ENCODE data around the gene ETFDH.

Gene ETFDH

DNA sequence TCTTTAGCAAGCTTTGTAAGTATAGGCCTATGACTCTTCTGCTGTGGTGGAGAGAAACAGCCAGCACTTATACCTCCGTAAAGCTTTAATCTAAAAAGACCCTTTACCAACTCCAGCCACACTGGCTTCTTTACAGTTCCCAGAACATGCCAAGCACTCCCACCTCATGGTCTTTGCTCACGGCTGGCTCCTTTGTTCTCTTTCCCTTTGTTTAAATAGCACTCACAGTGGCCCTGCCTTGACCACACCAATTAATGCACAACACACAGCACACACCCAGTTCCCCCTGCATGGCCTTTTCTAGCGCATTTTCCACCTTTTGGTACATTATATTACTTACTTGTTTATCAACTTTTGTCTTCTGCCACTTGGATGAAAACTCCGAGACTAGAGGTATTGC, 32.2 kb downstream of the ETFDH start:
- TF ChIP-seq, protein P1, sequence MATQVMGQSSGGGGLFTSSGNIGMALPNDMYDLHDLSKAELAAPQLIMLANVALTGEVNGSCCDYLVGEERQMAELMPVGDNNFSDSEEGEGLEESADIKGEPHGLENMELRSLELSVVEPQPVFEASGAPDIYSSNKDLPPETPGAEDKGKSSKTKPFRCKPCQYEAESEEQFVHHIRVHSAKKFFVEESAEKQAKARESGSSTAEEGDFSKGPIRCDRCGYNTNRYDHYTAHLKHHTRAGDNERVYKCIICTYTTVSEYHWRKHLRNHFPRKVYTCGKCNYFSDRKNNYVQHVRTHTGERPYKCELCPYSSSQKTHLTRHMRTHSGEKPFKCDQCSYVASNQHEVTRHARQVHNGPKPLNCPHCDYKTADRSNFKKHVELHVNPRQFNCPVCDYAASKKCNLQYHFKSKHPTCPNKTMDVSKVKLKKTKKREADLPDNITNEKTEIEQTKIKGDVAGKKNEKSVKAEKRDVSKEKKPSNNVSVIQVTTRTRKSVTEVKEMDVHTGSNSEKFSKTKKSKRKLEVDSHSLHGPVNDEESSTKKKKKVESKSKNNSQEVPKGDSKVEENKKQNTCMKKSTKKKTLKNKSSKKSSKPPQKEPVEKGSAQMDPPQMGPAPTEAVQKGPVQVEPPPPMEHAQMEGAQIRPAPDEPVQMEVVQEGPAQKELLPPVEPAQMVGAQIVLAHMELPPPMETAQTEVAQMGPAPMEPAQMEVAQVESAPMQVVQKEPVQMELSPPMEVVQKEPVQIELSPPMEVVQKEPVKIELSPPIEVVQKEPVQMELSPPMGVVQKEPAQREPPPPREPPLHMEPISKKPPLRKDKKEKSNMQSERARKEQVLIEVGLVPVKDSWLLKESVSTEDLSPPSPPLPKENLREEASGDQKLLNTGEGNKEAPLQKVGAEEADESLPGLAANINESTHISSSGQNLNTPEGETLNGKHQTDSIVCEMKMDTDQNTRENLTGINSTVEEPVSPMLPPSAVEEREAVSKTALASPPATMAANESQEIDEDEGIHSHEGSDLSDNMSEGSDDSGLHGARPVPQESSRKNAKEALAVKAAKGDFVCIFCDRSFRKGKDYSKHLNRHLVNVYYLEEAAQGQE (IDR thresholded peaks at IDR 0.05; ENCODE audit: insufficient read depth in 1 of 2, low read depth in 2 of 2, low read length in 2 of 2), result no peak
- TF ChIP-seq FOXP2 (optimal IDR thresholded peaks at IDR 0.05; ENCODE audit: borderline replicate concordance, extremely low read depth, extremely low read length, insufficient read depth) (no peak), SIN3A (IDR thresholded peaks at IDR 0.05; ENCODE audit: borderline replicate concordance, insufficient read depth, low read length) (no peak), TAF1 (IDR thresholded peaks at IDR 0.05; ENCODE audit: borderline replicate concordance, insufficient read depth, low read length) (no peak), POLR2AphosphoS5 (IDR thresholded peaks at IDR 0.05; ENCODE audit: low read depth, low read length) (no peak)

DNA sequence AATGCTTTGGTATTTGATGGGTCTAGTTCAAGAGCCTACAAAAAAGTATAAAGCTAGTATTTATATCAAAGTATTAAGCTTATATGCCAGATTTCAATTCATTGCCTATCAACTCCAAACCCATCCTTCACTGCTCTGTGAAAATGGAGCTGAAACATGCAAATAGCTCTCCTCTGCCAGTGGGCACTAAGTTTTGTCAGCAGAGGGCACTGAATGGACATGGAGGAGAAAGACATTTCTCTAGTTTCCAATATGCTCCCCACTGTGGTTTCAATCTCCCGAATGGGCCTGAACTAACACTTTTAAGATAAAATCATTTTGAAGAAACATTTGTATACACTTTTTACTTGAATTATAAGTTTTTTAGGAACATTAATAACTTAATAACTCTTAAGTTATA, 38.7 kb downstream of the ETFDH start:
- TF ChIP-seq, protein P1 (IDR thresholded peaks at IDR 0.05; ENCODE audit: insufficient read depth in 1 of 2, low read depth in 2 of 2, low read length in 2 of 2), result no peak
- TF ChIP-seq POLR2AphosphoS5 (IDR thresholded peaks at IDR 0.05; ENCODE audit: low read depth, low read length) (no peak), SIN3A (IDR thresholded peaks at IDR 0.05; ENCODE audit: borderline replicate concordance, insufficient read depth, low read length) (no peak), TAF1 (IDR thresholded peaks at IDR 0.05; ENCODE audit: borderline replicate concordance, insufficient read depth, low read length) (no peak), FOXP2 (optimal IDR thresholded peaks at IDR 0.05; ENCODE audit: borderline replicate concordance, extremely low read depth, extremely low read length, insufficient read depth) (no peak)

DNA sequence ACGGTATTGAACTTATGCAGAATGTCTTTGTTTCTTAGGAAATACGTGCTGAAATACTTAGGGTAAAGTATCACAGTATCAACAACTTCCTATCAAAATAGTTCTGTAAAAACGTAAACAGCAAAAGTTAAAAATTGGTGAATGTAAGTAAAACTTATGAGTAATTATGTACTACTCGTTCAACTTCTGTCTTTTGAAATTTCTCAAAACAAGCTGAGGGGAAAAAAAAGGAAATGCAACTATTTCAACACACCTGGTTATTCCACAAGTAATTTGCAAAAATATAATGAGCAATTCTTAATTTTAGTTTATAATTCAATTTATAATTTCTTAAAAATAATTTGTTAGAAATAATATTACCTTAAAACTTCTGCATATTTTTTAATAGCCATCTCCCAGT, 42.8 kb downstream of the ETFDH start:
- TF ChIP-seq SIN3A (IDR thresholded peaks at IDR 0.05; ENCODE audit: borderline replicate concordance, insufficient read depth, low read length), result no peak
- no peak for TF ChIP-seq FOXP2 (optimal IDR thresholded peaks at IDR 0.05; ENCODE audit: borderline replicate concordance, extremely low read depth, extremely low read length, insufficient read depth)
- TF ChIP-seq POLR2AphosphoS5 (IDR thresholded peaks at IDR 0.05; ENCODE audit: low read depth, low read length), result no peak
- TF ChIP-seq TAF1 (IDR thresholded peaks at IDR 0.05; ENCODE audit: borderline replicate concordance, insufficient read depth, low read length), result no peak
- TF ChIP-seq, protein P1 (IDR thresholded peaks at IDR 0.05; ENCODE audit: insufficient read depth in 1 of 2, low read depth in 2 of 2, low read length in 2 of 2), result no peak

DNA sequence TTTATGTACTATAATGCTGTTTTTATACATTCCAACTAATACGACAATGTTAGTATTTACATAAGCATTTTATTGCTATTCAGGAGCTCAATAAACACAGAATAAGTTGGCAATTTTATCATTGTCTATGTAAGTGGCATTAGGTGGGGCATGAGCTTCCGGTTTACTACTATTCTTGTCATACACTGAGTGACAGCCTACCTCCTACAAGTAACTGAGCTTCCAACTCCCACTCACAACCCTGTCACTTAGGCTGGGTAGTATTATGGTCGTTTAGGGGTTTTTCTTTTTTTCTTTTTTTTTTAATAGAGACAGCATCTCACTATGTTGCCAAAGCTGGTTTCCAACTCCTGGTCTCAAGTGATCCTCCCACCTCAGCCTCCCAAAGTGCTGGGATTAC, 43.7 kb downstream of the ETFDH start:
- TF ChIP-seq FOXP2 (optimal IDR thresholded peaks at IDR 0.05; ENCODE audit: borderline replicate concordance, extremely low read depth, extremely low read length, insufficient read depth) (no peak), POLR2AphosphoS5 (IDR thresholded peaks at IDR 0.05; ENCODE audit: low read depth, low read length) (no peak), SIN3A (IDR thresholded peaks at IDR 0.05; ENCODE audit: borderline replicate concordance, insufficient read depth, low read length) (no peak), TAF1 (IDR thresholded peaks at IDR 0.05; ENCODE audit: borderline replicate concordance, insufficient read depth, low read length) (no peak)
- TF ChIP-seq, protein P1 (IDR thresholded peaks at IDR 0.05; ENCODE audit: insufficient read depth in 1 of 2, low read depth in 2 of 2, low read length in 2 of 2), result no peak

DNA sequence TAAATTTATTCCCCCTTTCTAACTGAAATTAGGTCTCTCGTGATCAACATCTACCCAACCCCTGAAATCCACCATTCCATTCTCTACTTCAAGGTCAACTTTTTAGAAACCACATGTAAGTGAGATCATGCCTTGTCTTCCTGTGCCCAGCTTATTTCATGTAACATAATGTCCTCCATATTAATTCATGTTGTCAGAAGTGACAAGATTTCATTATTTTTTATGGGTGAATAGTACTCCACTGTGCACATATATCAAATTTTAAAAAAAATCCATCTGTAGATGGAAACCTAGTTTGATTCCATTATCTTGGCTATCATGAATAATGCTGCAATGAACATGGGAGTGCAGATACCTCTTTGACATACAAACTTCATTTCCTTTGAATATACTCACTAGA, 49.6 kb downstream of the ETFDH start:
- TF ChIP-seq SIN3A (IDR thresholded peaks at IDR 0.05; ENCODE audit: borderline replicate concordance, insufficient read depth, low read length) (no peak), TAF1 (IDR thresholded peaks at IDR 0.05; ENCODE audit: borderline replicate concordance, insufficient read depth, low read length) (no peak), POLR2AphosphoS5 (IDR thresholded peaks at IDR 0.05; ENCODE audit: low read depth, low read length) (no peak), FOXP2 (optimal IDR thresholded peaks at IDR 0.05; ENCODE audit: borderline replicate concordance, extremely low read depth, extremely low read length, insufficient read depth) (no peak)
- TF ChIP-seq, protein P1 (IDR thresholded peaks at IDR 0.05; ENCODE audit: insufficient read depth in 1 of 2, low read depth in 2 of 2, low read length in 2 of 2), result no peak

Data from PFSK-1 (cell line).